GM06990 (cell line): ENCODE results near the gene SCNN1A.

Experiments used
- DNase-seq: peaks from one replicate; pipeline ENCODE4 v3.0.0-alpha.2; 2011; ENCODE audit not compliant: insufficient read length; ENCODE audit errors: extremely low read depth
- H3K27me3 ChIP-seq: replicated peaks from 2 replicates; pipeline ENCODE4 v1.6.0; 2011; ENCODE audit warnings: low read length; ENCODE audit not compliant: control insufficient read depth, insufficient read depth
- H3K36me3 ChIP-seq: 2 replicates; pipeline ENCODE4 v1.5.1; 2011; ENCODE audit warnings: low read length; ENCODE audit not compliant: control insufficient read depth, insufficient read depth
- H3K4me3 ChIP-seq: replicated peaks from 2 replicates; pipeline ENCODE4 v1.5.1; 2011; ENCODE audit warnings: low read depth, mild to moderate bottlenecking, control low read depth, low read length
- TF ChIP-seq, protein P1 (sequence below): IDR thresholded peaks from 2 replicates; pipeline ENCODE4 v1.5.1; 2011; ENCODE audit warnings: low read length, control low read depth, mild to moderate bottlenecking, inconsistent platforms; ENCODE audit not compliant: insufficient read depth, poor library complexity, severe bottlenecking

The SCNN1A gene

DNA sequence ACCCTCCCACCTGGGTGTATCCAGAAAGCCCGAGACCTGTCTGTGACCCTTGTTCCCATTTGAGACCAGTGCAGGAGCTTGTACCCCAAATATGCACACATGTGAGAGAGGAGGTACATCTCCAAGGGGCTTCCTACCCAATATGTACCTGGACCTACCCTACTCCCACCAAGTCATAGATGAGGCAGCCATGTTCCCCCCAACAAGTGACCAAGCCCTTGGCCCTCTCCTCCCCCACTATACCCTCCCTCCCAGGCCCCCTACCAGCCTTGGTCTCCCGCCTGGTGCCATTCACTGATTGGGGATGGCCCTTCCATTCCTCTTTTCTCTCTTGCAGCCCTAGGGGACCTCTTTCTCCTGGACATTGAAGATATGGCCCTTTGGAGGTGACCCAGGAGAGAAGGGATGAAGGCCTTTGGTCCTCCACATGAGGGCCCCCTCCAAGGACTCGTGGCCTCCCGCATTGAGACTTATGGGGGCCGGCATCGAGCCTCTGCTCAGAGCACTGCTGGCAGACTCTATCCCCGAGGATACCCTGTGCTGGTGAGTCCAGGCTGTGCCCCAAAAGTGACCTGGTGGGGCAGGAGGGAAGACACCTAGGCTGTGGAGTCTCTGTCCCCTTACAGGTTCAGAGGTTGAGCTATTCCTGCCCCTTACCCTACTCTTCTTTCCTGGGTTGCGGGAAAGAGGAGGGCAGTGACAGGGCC, 63.4 kb downstream of the SCNN1A start:
- Histone ChIP-seq H3K36me3 (no peaks in the 10 kb centered on the region), H3K27me3 (no peaks in the 10 kb centered on the region), H3K4me3 (no peak overlapping the region)
- TF ChIP-seq, protein P1, sequence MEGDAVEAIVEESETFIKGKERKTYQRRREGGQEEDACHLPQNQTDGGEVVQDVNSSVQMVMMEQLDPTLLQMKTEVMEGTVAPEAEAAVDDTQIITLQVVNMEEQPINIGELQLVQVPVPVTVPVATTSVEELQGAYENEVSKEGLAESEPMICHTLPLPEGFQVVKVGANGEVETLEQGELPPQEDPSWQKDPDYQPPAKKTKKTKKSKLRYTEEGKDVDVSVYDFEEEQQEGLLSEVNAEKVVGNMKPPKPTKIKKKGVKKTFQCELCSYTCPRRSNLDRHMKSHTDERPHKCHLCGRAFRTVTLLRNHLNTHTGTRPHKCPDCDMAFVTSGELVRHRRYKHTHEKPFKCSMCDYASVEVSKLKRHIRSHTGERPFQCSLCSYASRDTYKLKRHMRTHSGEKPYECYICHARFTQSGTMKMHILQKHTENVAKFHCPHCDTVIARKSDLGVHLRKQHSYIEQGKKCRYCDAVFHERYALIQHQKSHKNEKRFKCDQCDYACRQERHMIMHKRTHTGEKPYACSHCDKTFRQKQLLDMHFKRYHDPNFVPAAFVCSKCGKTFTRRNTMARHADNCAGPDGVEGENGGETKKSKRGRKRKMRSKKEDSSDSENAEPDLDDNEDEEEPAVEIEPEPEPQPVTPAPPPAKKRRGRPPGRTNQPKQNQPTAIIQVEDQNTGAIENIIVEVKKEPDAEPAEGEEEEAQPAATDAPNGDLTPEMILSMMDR, result no peak
- DNase-seq, result no peak

DNA sequence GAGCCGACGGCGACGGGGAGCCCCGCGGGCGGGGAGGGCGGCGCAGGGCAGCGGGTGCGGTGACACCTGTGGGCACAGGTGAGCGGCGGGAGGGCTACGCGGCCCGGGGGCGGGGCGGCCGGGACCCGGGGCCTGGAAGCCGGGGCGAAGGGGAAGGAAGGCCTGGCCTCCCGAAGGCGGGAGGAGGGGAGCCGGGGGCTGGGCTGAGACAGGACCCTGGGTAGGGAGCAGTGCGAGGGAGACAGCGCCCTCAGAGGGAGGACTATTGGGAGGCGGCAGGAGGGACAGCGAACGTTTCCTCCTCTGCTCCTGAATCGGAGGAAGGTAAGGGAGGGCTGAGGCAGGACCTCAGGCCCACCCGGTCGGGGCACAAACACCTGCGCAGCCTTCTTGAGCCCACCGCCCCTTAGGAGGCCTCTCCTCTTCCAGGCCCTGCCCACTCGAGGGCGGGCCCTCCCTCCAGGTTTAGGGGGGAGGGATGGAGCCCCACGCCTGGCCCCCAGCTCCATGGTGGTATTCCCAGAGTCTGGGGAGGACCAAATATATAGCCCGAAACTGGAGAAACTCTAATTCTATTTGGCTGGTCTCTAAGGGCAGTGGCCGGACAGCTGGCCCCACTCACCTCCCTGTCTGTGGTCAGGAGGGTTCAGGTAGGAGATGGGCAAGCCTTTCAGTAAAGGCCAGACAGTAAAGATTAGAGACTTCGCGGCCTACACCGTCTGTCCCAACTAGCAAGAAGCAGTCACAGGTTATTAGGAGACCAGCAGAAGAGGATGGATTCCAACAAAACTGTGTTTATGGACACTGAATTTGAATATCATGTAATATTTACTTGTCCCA, 64.4 kb downstream of the SCNN1A start:
- TF ChIP-seq, protein P1, result no peak

DNA sequence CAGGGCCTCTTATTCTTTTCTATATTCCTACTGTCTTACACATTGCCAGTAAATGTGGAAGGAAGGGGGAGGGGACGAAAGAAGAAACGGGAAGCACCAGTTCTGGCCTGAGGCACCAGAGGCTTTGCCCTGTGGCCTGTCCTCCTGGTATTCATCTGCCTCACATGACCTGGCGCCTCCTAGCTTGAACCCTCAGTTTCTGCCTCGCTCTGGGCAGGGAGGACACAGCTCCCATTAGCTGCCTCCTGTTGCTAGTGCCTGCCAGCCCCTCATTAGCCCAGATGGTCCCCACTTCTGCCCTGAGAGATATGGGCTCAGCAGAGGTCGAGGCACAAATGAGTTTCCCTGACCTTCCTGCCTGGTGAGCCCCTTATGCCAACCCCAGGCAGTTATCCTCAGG, 67.8 kb downstream of the SCNN1A start:
- TF ChIP-seq, protein P1, result no peak
- DNase-seq, result no peak
- Histone ChIP-seq H3K27me3 (no peaks in the 10 kb centered on the region), H3K4me3 (no peak overlapping the region), H3K36me3 (no peaks in the 10 kb centered on the region)

More for the DNA sequence above, 64.4 kb downstream of the SCNN1A start:
- no peaks in the 10 kb centered on the region for H3K27me3 ChIP-seq
- no peak for DNase-seq
- no peaks in the 10 kb centered on the region for H3K36me3 ChIP-seq
- H3K4me3 ChIP-seq, result no peak overlapping the region

DNA sequence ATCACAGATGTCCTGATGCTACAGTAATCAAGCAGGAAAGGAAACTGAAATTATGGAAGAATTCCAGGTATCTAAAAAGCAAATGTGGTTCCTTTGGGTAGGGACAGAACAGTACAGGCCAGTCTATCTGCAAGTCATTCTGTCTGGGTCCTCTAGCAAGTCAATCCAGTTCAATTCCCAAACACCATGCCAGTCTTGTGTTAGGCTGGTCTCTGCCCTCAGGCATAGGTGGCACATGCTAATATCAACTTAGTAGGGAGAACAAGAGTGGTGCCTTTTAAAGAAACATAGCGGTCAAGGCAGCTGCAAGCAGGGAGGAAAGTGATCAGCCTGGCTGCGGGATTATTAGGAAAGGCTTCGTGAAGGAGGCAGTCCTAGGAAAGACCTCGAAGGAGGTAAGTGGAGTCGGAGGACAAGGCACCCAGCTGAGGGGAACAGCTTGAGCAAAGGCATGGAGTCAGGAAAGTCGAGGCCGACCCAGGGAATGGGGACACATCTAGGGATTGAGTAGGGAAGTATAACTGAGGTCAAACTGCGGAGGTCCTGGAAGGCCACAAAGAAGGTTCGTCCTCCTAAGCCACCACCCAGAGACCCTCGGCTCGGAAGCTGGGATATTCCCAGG, 68.7 kb downstream of the SCNN1A start:
- Histone ChIP-seq H3K36me3 (no peaks in the 10 kb centered on the region), H3K4me3 (no peak overlapping the region), H3K27me3 (no peaks in the 10 kb centered on the region)
- no peak for DNase-seq
- TF ChIP-seq, protein P1, result no peak

DNA sequence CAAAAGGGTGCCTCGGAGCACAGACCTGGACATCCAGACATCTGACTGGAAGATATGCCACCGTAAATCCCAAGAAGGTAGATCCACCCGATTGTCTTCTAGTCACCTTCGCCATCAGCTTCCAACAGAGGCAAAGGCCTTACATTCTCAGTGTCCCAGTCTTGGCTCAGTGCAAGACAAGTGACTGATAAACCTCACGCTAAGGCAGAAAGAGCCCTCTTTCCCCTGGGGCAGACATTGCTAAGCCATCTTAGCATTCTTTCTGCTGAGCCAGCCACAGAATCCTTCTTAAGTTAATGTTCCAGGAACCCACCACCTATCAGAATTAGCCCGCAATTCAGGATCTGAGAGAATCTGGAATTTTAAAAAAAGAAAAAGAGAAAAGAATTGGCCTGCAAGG, 69.2 kb downstream of the SCNN1A start:
- no peak for DNase-seq
- Histone ChIP-seq H3K27me3 (no peaks in the 10 kb centered on the region), H3K4me3 (no peak overlapping the region), H3K36me3 (no peaks in the 10 kb centered on the region)
- TF ChIP-seq, protein P1, result no peak
